ENCODE measurements around the gene TRAPPC4. TPM values are rescaled to one million over a fixed set of nuclear protein-coding genes. Genes with fewer than 3 reads are reported as not detected.
A peak's percentile ranks its signal among the peaks of the same experiment; 100 is the strongest.
"Not testable (repeated sequence)": the region's sequence is repeated elsewhere in the genome, so short reads cannot be mapped to it uniquely, and the experiment has no call there.

Gene TRAPPC4
- 62.6 TPM for total RNA-seq (ENCODE audit: insufficient read depth, low replicate concordance)

GRCh38 chr11:119018074-119018938 is at the start of gene TRAPPC4, which contains the start of gene RPS25:
Gene TRAPPC4 (plus strand): TSS chr11:119018766. CDS start chr11:119018796, 30 bp downstream.
Gene RPS25 (minus strand): TSS chr11:119018343. CDS start chr11:119018284, 59 bp downstream.
- peak; percentile 99 for DNase-seq (ENCODE audit: low spot score)

DNA sequence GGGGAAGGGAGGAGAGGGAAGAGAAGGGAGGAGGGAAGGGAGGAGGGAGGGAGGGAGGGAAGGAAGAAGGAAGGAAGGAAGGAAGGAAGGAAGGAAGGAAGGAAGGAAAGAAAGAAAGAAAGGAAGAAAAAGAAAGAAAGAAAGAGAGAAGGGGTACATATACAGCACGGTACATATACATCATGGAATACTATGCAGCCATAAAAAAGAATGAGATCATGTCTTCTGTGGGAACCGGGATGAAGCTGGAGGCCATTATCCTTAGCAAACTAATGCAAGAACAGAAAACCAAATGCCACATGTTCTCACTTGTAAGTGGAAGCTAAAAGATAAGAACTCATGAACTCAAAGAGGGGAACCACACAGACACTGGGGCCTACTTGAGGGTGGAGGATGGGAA is 49.1 kb upstream of the TRAPPC4 start:
- not testable (repeated sequence) for DNase-seq (ENCODE audit: low spot score)

GRCh38 chr11:118971646-118972045 is 46.9 kb upstream of the TRAPPC4 start, which contains the start of gene FOXR1:
Gene FOXR1 (plus strand): TSS chr11:118971761. CDS start chr11:118971932, 171 bp downstream.
- no peak for DNase-seq (ENCODE audit: low spot score)

DNA sequence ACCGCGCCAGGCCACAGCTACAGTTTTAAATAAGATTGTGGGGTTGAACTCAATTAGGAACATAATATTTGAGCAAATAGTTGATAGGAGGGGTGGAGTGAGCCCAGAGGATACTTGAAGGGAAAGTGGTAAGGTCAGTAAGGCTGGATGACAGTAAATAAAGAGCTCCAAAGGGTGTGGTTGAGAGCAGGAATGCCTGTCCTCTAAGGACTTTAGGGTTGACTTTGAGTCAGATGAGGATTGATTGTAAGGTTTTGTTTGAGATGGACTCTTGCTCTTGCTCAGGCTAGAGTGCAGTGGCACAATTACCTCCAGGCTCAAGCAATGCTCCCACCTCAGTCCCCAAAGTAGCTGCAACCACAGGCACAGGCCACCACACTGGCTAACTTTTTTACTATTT is 44.6 kb upstream of the TRAPPC4 start:
- DNase-seq (ENCODE audit: low spot score), result no peak

GRCh38 chr11:118975771-118976709 is 42.5 kb upstream of the TRAPPC4 start:
- DNase-seq (ENCODE audit: low spot score), result no peak

GRCh38 chr11:118979434-118979833 is 39.1 kb upstream of the TRAPPC4 start:
- no peak for DNase-seq (ENCODE audit: low spot score)

DNA sequence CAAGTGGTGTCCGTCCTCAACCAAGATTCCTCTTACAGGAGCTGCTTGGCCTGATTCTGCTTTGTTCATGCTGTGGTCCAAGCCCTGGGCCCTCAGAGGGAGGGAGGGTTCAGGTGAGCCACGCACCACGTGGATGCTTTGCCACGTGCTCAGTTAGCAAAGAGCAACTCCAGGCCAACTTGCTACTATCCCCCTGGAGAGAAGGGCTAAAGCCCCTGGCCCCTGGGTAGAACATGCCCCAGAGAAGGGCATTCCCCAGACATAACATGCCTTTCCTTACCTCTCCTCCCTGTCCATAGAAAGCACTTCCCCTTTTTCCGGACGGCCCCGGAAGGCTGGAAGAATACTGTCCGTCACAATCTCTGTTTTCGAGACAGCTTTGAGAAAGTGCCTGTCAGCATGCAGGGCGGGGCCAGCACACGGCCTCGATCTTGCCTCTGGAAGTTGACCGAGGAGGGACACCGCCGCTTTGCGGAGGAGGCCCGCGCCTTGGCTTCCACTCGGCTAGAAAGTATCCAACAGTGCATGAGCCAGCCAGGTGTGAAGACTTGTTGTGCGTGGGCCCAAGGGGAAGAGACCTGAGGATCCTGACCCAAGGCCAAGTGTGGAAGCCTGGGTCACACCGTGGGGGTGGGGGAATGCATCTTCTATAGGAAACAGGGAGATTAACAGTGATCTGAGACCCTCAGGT is 38.2 kb upstream of the TRAPPC4 start:
- peak; percentile 74 for DNase-seq (ENCODE audit: low spot score)

DNA sequence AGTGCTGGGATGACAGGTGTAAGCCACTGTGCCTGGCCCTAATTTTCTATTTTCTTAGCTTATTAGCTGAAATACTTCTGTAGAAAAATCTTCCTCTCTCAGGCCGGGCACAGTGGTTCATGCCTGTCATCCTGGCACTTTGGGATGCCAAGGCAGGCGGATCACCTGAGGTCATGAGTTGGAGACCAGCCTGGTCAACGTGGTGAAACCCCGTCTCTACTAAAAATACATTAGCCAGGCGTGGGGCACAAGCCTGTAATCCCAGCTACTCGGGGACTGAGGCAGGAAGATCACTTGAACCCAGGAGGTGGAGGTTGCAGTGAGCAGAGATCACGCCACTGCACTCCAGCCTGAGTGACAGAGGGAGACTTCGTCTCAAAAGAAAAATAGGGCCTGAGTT is 34.2 kb upstream of the TRAPPC4 start:
- DNase-seq (ENCODE audit: low spot score), result not testable (repeated sequence)

GRCh38 chr11:118984825-118985224 is 33.7 kb upstream of the TRAPPC4 start:
- DNase-seq (ENCODE audit: low spot score), result no peak

GRCh38 chr11:118988280-118988679 is 30.3 kb upstream of the TRAPPC4 start:
- peak; percentile 36 for DNase-seq (ENCODE audit: low spot score)

- DNase-seq (ENCODE audit: low spot score), result not testable (repeated sequence)
Measured at GRCh38 chr11:118991486-118992038, 27.0 kb upstream of the TRAPPC4 start.

GRCh38 chr11:118996926-118997626 is 21.5 kb upstream of the TRAPPC4 start:
- DNase-seq (ENCODE audit: low spot score), result peak; percentile 35

DNA sequence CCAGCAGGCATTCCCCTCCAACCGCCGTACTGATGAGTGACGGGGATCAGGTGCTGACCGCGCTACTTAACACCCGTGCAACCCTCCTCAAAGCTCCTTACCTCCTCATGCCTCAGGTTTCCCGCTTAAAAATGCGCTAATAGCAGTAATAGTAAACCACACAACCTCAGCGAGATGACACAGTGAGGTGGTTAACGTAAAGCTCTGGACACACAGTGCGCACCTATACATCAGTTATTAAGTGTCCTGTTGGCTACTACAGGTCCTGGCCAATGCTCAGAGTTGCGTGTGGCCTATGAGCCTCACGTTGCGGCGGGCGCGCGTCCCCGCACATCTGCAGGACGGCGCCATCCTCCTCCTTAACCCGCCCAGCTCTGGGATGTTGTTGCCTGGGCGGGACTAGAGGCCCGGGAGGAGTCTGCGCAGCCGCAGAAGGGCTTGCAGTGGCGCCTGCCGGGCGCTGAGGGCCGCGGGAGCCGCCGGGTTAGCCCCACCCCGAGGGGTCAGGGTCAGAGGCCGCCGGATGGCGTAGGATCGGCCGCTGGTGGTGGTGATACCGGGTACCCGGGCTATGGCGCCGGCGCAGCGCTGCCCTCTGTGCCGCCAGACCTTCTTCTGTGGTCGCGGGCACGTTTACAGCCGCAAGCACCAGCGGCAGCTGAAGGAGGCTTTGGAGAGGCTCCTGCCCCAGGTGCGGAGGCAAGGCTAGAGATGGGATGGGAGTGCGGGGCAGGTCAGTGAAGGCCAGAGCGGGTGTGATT is 20.8 kb upstream of the TRAPPC4 start, which contains the start of gene CENATAC:
Gene CENATAC, plus strand, starts transcription at position 512 of the 761 bp plus-strand sequence. Its CDS starts 60 bp downstream, at position 572.
- peak; percentile 96 for DNase-seq (ENCODE audit: low spot score)

DNA sequence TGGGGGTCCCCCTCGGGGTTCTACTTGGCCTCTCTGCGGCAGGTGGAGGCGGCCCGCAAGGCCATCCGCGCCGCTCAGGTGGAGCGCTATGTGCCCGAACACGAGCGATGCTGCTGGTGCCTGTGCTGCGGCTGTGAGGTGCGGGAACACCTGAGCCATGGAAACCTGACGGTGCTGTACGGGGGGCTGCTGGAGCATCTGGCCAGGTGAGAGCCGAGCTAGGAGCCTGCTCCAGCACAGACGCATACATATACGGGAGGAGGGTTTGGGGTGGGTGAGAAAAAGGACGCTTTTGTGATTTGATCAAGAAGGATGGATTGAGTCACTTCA is 20.2 kb upstream of the TRAPPC4 start:
- DNase-seq (ENCODE audit: low spot score), result no peak

DNA sequence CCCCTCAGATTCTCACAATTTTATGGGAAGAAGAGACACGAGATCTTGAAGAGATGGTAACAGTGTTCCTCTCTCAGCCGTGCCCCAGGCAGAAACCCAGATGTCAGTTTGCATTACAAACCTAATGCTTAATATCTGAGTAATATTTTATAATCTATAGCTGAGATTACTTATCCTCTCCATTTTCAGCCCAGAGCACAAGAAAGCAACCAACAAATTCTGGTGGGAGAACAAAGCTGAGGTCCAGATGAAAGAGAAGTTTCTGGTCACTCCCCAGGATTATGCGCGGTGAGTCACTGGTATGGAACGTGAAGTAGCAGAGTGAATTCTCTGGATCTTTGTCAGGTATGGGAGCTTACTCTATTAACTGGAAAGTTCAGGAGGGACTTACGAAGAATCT is 19.7 kb upstream of the TRAPPC4 start:
- DNase-seq (ENCODE audit: low spot score), result peak; percentile 50

- no peak for DNase-seq (ENCODE audit: low spot score)
Measured at GRCh38 chr11:119000906-119001305, 17.7 kb upstream of the TRAPPC4 start.

DNA sequence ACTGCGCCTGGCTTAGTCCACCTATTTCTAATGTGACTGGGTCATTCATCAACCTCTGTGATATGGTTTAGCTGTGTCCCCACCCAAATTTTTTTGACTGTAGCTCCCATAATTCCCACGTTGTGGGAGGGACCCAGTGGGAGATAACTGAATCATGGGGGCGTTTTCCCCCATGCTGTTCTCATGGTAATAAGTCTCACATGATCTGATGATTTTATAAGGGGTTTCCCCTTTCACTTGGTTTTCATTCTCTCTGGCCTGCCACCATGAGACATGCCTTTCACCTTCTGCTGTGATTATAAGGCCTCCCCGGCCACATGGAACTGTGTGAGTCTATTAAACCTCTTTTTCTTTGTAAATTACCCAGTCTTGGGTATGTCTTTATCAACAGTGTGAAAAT is 11.9 kb upstream of the TRAPPC4 start:
- DNase-seq (ENCODE audit: low spot score), result no peak

DNA sequence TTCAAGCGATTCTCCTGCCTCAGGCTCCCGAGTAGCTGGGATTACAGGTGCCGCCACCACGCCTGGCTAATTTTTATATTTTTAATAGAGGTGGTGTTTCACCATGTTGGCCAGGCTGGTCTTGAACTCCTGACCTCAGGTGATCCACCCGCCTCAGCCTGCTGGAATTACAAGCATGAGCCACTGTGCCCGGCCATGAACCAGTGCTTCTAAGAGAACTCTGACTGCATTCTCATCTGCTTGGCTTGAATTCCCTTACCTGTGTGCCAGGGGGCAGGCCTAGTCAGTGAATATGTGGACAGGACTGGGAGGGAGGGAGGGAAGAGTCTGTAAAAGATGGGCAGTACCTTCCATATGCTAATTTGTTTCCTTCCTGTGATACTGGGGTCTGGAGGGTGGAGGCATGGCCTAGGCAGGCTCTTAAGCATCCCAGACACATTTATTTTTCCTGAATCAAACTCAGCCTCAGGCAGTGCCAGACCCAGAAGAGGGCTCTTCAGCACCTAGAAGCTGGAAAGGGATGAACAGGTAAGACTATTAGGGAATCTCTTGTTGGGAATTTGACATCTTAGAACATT is 7.0 kb upstream of the TRAPPC4 start:
- no peak for DNase-seq (ENCODE audit: low spot score)

DNA sequence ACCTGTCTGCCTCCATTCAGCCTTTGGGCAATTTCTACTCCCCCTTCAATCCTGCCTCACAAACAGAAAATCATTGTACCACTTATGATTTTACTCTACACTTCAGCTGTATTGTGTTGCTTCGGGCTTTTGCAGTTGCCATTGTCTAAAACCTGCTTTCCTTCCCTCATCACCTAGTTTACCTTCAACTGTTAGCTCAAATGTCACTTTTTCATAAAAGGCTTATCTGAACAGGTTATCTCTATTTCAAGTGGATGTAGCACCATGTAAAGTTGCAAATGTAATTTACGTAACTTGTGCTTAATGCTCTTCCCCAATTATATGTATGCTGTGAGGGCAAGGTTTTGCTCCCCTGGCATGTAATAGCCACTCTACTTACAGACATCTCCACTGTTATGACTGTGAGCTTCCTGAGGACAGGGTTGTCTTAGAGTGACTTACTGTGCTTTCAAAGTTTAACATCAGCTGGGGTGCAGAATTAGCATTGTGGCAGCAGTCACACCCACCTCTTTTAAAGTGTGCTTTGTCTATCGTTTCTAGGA is 5.9 kb upstream of the TRAPPC4 start:
- no peak for DNase-seq (ENCODE audit: low spot score)

Measured in umbilical cord (tissue), 2 donors.